OCI-LY1 (cell line): ENCODE results near the gene GRIK3.

Experiments used
- H2AFZ ChIP-seq: fragments of 200-600 bp; sonication (generic), shearing (Covaris generic); 2 replicates; pipeline ENCODE4 v1.6.0; 2014; ENCODE audit warnings: antibody characterized with exemption, mild to moderate bottlenecking, low read length
- H3F3A ChIP-seq: fragments of 200-600 bp; sonication (generic), shearing (Covaris generic); 2 replicates; pipeline ENCODE4 v1.6.0; 2014; ENCODE audit warnings: mild to moderate bottlenecking, antibody characterized with exemption, low read length, moderate library complexity; ENCODE audit not compliant: insufficient read depth
- H3K27ac ChIP-seq: fragments of 200-600 bp; sonication (generic); 2 replicates; pipeline ENCODE4 v1.5.1; 2014; ENCODE audit warnings: low read length, mixed run types, mild to moderate bottlenecking, low read depth; ENCODE audit not compliant: poor library complexity, severe bottlenecking
- H3K27me3 ChIP-seq: fragments of 200-600 bp; sonication (generic); 2 replicates; pipeline ENCODE4 v1.6.0; 2014; ENCODE audit warnings: antibody characterized with exemption, mild to moderate bottlenecking, low read length, moderate library complexity; ENCODE audit not compliant: insufficient read depth
- H3K36me3 ChIP-seq: fragments of 200-600 bp; sonication (generic); 2 replicates; pipeline ENCODE4 v1.6.1; 2014; ENCODE audit warnings: mild to moderate bottlenecking, antibody characterized with exemption, low read length, moderate library complexity, mixed read lengths; ENCODE audit not compliant: insufficient read depth
- H3K4me1 ChIP-seq: fragments of 200-600 bp; sonication (generic); 2 replicates; pipeline ENCODE4 v1.5.1; 2014; ENCODE audit warnings: mild to moderate bottlenecking, low read length, moderate library complexity; ENCODE audit not compliant: insufficient read depth, severe bottlenecking
- H3K4me2 ChIP-seq: fragments of 200-600 bp; sonication (generic), shearing (Covaris generic); 2 replicates; pipeline ENCODE4 v1.6.1; 2014; ENCODE audit warnings: low read length
- H3K4me3 ChIP-seq: fragments of 200-600 bp; sonication (generic); 2 replicates; pipeline ENCODE4 v1.5.1; 2014; ENCODE audit warnings: low read length, low read depth, mild to moderate bottlenecking, mixed read lengths; ENCODE audit not compliant: poor library complexity, severe bottlenecking
- H3K79me2 ChIP-seq: fragments of 200-600 bp; shearing (Covaris generic); 2 replicates; pipeline ENCODE4 v1.6.1; 2016; ENCODE audit warnings: mixed run types, low read length, mixed read lengths; ENCODE audit not compliant: insufficient read depth
- H3K9ac ChIP-seq: fragments of 200-600 bp; sonication (generic), shearing (Covaris generic); 2 replicates; pipeline ENCODE4 v1.6.1; 2014; ENCODE audit warnings: mild to moderate bottlenecking, low read length, mixed read lengths
- H3K9me2 ChIP-seq: fragments of 200-600 bp; sonication (generic), shearing (Covaris generic); 2 replicates; pipeline ENCODE4 v1.6.1; 2014; ENCODE audit warnings: low read depth, mild to moderate bottlenecking, low read length, mixed read lengths
- H3K9me3 ChIP-seq: fragments of 200-600 bp; shearing (Covaris generic); 2 replicates; pipeline ENCODE4 v1.6.1; 2014; ENCODE audit warnings: low read length, mixed read lengths
- H4K20me1 ChIP-seq: fragments of 200-600 bp; sonication (generic), shearing (Covaris generic); 2 replicates; pipeline ENCODE4 v1.6.0; 2016; ENCODE audit warnings: mild to moderate bottlenecking, low read length; ENCODE audit not compliant: insufficient read depth
- CTCF ChIP-seq: fragments of 200-600 bp; sonication (generic), shearing (Covaris generic); IDR thresholded peaks from 2 replicates; pipeline ENCODE4 v1.5.1; 2017; ENCODE audit warnings: mild to moderate bottlenecking, antibody characterized with exemption, low read length, moderate library complexity, mixed read lengths
- EZH2 ChIP-seq: fragments of 200-600 bp; sonication (generic), shearing (Covaris generic); IDR thresholded peaks from 2 replicates; pipeline ENCODE4 v1.8.0; 2017; ENCODE audit warnings: borderline replicate concordance, mixed run types, mild to moderate bottlenecking, antibody characterized with exemption, low read length, moderate library complexity, mixed read lengths

GRIK3 gene

GRCh38 chr1:36994868-36995267 is 39.4 kb downstream of the GRIK3 start:
- H3F3A ChIP-seq, result no peaks in the 10 kb centered on the region
- no peaks in the 10 kb centered on the region for H3K79me2 ChIP-seq
- no peak overlapping the region for H3K9ac ChIP-seq
- no peaks in the 10 kb centered on the region for H3K4me1 ChIP-seq
- H3K4me3 ChIP-seq, result no peak overlapping the region
- H3K9me2 ChIP-seq, result no peaks in the 10 kb centered on the region
- no peaks in the 10 kb centered on the region for H3K36me3 ChIP-seq
- H2AFZ ChIP-seq, result no peak overlapping the region
- TF ChIP-seq EZH2 (no peak), CTCF (no peak)
- H3K27ac ChIP-seq, result no peak overlapping the region
- no peaks in the 10 kb centered on the region for H3K27me3 ChIP-seq
- H3K4me2 ChIP-seq, result no peak overlapping the region
- H4K20me1 ChIP-seq, result no peaks in the 10 kb centered on the region
- no peaks in the 10 kb centered on the region for H3K9me3 ChIP-seq

DNA sequence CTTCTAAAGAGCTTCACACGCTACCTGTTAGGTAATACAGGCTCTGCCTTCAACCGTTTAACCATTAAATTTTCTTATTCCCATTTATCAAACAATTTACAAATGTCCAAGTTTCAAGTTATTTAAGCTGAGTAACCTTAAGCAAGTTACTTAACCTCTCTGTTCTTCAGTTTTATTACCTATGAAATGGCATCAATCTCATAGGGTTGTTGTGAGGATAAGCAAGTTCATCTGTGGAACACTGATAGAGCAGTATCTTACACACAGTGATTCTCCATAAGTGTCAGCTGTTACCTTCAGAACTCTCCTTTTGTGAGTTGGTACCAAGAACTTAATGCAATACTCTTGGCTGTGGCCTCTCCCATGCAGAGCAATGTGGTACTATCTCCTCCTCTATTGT is 40.0 kb downstream of the GRIK3 start:
- H3K4me2 ChIP-seq, result no peak overlapping the region
- H3K4me1 ChIP-seq, result no peaks in the 10 kb centered on the region
- H2AFZ ChIP-seq, result no peak overlapping the region
- no peaks in the 10 kb centered on the region for H3K27me3 ChIP-seq
- H3F3A ChIP-seq, result no peaks in the 10 kb centered on the region
- no peaks in the 10 kb centered on the region for H3K9me3 ChIP-seq
- no peaks in the 10 kb centered on the region for H3K36me3 ChIP-seq
- TF ChIP-seq CTCF, result no peak
- no peak for TF ChIP-seq EZH2
- H4K20me1 ChIP-seq, result no peaks in the 10 kb centered on the region
- H3K79me2 ChIP-seq, result no peaks in the 10 kb centered on the region
- H3K9ac ChIP-seq, result no peak overlapping the region
- H3K27ac ChIP-seq, result no peak overlapping the region
- H3K9me2 ChIP-seq, result no peaks in the 10 kb centered on the region
- H3K4me3 ChIP-seq, result no peak overlapping the region

DNA sequence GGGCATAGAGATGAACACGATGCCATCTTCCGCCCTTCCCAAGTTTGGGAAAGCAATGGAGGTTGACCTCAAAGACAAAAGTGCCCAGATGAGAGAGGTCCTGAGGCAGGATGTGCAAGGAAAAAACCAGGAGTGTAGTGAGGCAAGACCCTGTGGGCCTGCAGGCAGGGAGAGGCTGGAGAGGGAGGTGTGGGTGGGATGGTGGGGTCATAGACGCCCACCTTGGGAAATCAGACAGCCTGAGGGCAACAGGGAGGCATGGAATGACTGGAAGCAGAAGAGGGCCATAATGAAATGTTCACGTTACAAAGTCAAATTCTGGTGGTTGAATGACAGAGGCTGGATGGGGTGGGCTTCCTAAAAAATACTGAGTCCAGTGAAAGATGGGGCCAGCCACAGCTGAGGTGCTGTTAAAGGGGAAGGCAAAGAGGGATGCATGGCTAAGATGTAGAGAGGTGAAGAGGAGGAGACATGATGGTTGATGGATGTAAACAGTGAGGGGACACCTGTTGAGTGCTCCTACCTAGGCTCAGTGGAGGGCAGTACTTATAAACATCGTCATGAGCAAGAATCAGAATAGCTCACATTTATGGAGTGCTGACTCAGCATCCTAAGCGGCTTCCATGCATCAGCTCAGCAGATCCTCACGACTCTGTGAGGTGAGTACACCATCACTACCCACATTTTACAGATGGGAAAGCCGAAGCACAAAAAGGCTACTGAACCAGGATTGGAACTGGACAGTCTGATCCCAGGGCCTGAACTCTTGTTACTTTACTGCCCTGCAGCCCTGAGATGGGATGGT is 42.0 kb downstream of the GRIK3 start:
- Histone ChIP-seq H3K4me3 (no peak overlapping the region), H4K20me1 (no peaks in the 10 kb centered on the region), H3K79me2 (no peaks in the 10 kb centered on the region), H3K9me3 (no peaks in the 10 kb centered on the region), H3K4me1 (no peaks in the 10 kb centered on the region), H3K27me3 (no peaks in the 10 kb centered on the region), H3K9ac (no peak overlapping the region), H2AFZ (no peak overlapping the region), H3K4me2 (no peak overlapping the region), H3K27ac (no peak overlapping the region), H3K9me2 (no peaks in the 10 kb centered on the region), H3F3A (no peaks in the 10 kb centered on the region), H3K36me3 (no peaks in the 10 kb centered on the region)
- TF ChIP-seq EZH2 (no peak), CTCF (no peak)
